Dermis microvascular lymphatic vessel endothelial cell (primary cell): ENCODE results near the gene SLC8B1. TPM values are rescaled to one million over a fixed set of nuclear protein-coding genes. Genes with fewer than 3 reads are reported as not detected.
A peak's percentile ranks its signal among the peaks of the same experiment; 100 is the strongest.
"Not testable (repeated sequence)": the region's sequence is repeated elsewhere in the genome, so short reads cannot be mapped to it uniquely, and the experiment has no call there.

Source experiments
- DNase-seq, 2 donors: peaks; one replicate each; pipeline versions ENCODE4 v3.0.0 to v3.0.0-alpha.2; 2010; ENCODE audit warnings: low read depth in 2 of 2
- total RNA-seq: library from RNA; depleted of rRNA; stranded (reverse); fragments of >200 nt; gene quantifications from 2 replicates; pipeline ENCODE4 v1.2.1, GENCODE V29; 2014

SLC8B1 gene
- total RNA-seq, 1 donor from 2014 or later, result 12.6 TPM

GRCh38 chr12:113358381-113359132 is 23.6 kb upstream of the SLC8B1 start, which contains the start of gene PLBD2:
Gene PLBD2 (plus strand): TSS chr12:113358587. CDS start chr12:113358601, 14 bp downstream.
- DNase-seq, result peak; percentile 80 to 96

GRCh38 chr12:113354192-113354591 is 19.3 kb upstream of the SLC8B1 start:
- not testable (repeated sequence) for DNase-seq

- DNase-seq, result no peak
Observed at GRCh38 chr12:113351089-113351488, 16.2 kb upstream of the SLC8B1 start.

GRCh38 chr12:113348849-113349536 is 14.1 kb upstream of the SLC8B1 start:
- DNase-seq, result no peak

GRCh38 chr12:113347892-113348291 is 13.0 kb upstream of the SLC8B1 start:
- no peak for DNase-seq

GRCh38 chr12:113347107-113347506 is 12.2 kb upstream of the SLC8B1 start:
- no peak for DNase-seq

- DNase-seq, result no peak
Observed at GRCh38 chr12:113346353-113346752, 11.4 kb upstream of the SLC8B1 start.

- DNase-seq, result no peak
Observed at GRCh38 chr12:113345318-113345717, 10.4 kb upstream of the SLC8B1 start.

GRCh38 chr12:113341535-113341934 is 6.6 kb upstream of the SLC8B1 start:
- no peak for DNase-seq

GRCh38 chr12:113340061-113340460 is 5.2 kb upstream of the SLC8B1 start:
- no peak for DNase-seq

GRCh38 chr12:113339540-113339939 is 4.6 kb upstream of the SLC8B1 start:
- no peak for DNase-seq

- DNase-seq, result peak in 1 of 2 donors; percentile 25
Observed at GRCh38 chr12:113333877-113334785, 778 bp downstream of the SLC8B1 start.

GRCh38 chr12:113333418-113333750 is 1.5 kb downstream of the SLC8B1 start:
- no peak for DNase-seq

GRCh38 chr12:113332688-113333417 is 2.1 kb downstream of the SLC8B1 start:
- no peak for DNase-seq

- DNase-seq, result no peak
Observed at GRCh38 chr12:113330505-113330904, 4.4 kb downstream of the SLC8B1 start.

- DNase-seq, result no peak
Observed at GRCh38 chr12:113329791-113330417, 5.0 kb downstream of the SLC8B1 start.

- DNase-seq, result peak in 1 of 2 donors; percentile 17
Observed at GRCh38 chr12:113329022-113329790, 5.7 kb downstream of the SLC8B1 start.

GRCh38 chr12:113328368-113328889 is 6.5 kb downstream of the SLC8B1 start:
- no peak for DNase-seq

GRCh38 chr12:113326775-113327395 is 8.0 kb downstream of the SLC8B1 start:
- no peak for DNase-seq
